ENCODE measurements around the gene FGD2.
A peak's percentile ranks its signal among the peaks of the same experiment; 100 is the strongest.

The FGD2 gene

DNA sequence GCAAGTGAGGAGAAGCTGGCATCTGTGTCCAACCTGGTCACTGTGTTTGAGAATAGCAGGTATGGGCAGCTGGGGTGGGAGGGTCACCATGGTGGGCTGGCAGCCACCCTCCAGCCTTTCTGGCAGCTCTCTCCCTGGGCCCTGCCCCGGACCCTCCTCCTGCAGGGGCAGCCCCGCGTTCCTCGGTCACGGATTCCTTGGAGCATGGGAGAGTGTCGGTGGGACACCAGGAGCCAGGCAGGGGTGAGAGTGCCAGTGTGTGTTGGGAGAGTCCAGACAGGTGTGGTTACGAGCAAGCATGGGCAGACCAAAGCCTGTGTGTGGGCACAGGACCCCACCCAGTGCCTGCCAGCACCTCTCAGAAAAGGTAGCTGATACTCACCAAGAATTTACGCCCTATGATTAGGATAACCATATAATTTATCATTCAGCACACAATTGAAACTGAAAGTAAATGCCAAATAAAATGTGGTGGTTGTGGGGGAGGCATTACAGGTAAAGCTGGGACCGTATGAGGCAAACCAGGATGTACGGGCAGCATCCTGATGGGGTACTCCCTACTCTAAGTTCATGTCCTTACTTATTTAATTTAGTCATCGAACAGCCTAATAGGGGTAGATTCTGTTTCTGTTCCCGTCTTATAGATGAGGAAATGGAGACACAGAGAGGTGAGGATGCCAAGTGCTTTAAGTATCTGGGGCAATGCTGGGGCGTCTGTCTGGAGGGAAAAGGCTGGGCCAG, 542 bp downstream of the FGD2 start (continued):
- TF ChIP-seq PRDM2 (tag by site-specific recombination; IDR thresholded peaks at IDR 0.05; ENCODE audit: borderline replicate concordance) (no peak), ZNF560 (tag by site-specific recombination; IDR thresholded peaks at IDR 0.05; ENCODE audit: borderline replicate concordance) (no peak)

GRCh38 chr6:37006793-37007339, 1.4 kb downstream of the FGD2 start:
- H3K4me3 ChIP-seq (ENCODE audit: low read depth, low read length) = no peak overlapping the region
- POLR2A ChIA-PET = interaction anchor here (0.5 to 1.8 kb wide), 5 partner anchors 9 to 132 kb away, joined by 3 to 20 read pairs (median 5); partner anchors contain the start of genes MTCH1 and PPIL1
- no peaks in the 10 kb centered on the region for H3K9me3 ChIP-seq (ENCODE audit: control insufficient read depth, insufficient read depth, low read depth, low read length)
- CTCF ChIA-PET = interaction anchor here (0.7 to 2.9 kb wide), 12 partner anchors 12 to 887 kb away, joined by 3 to 50 read pairs (median 4); no protein-coding TSS in a partner anchor
- no peaks in the 10 kb centered on the region for H3K4me1 ChIP-seq (ENCODE audit: control insufficient read depth, insufficient read depth, low read length)
- TF ChIP-seq ZNF366 (tag by site-specific recombination; conservative IDR thresholded peaks at IDR 0.05) = 0 out of 2 replicates have a peak, but pooled peaks have one; percentile 29
- no peak for TF ChIP-seq ZNF155 (tag by site-specific recombination; IDR thresholded peaks at IDR 0.05)
- peak; percentile 88 for TF ChIP-seq ZFHX2 (tag by site-specific recombination; conservative IDR thresholded peaks at IDR 0.05)
- peak; percentile 44 for TF ChIP-seq EGR2 (tag by site-specific recombination; IDR thresholded peaks at IDR 0.05; ENCODE audit: low read depth)
- no peak overlapping the region for H3K27ac ChIP-seq (ENCODE audit: extremely low read depth, low read depth, low read length)
- no peaks in the 10 kb centered on the region for H3K36me3 ChIP-seq (ENCODE audit: control insufficient read depth in 2 of 2, insufficient read depth in 1 of 2, low read length in 2 of 2)

DNA sequence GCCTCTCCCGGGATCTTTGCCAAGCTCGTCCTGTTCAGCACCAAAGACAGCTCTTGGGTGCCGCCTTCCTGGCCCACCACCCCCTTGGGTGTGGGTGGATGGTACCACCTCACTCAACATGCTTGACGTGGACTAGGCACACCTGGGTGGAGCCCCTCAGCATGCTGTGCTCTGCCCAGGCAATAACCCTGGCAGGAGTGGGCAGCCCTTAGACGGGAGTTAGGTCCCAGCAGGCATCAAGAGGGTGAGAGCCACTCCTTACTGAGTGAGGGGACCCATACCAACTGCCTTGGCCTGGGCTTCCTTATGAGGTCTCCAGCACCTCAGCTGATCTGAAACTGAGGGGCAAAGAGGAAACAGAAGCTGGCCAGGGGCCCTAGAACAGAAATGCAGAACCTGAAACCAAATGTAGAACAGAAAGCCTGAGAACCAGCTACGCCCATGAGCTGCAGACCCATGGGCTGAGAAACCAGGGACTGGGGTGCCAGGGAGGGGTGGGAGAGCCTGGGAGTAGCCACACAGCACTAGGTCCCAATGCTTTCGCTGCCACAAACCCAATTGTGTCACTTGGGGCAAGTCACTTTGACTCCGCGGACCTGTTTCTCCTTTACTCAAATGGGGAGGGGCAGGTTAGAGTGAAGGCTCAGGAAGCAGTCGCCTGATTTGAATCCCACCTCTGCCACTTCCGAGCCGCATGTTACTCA, 2.0 kb downstream of the FGD2 start:
- no peak overlapping the region for H3K27ac ChIP-seq (ENCODE audit: extremely low read depth, low read depth, low read length)
- H3K4me1 ChIP-seq (ENCODE audit: control insufficient read depth, insufficient read depth, low read length) = no peaks in the 10 kb centered on the region
- H3K4me3 ChIP-seq (ENCODE audit: low read depth, low read length) = no peak overlapping the region
- no peaks in the 10 kb centered on the region for H3K36me3 ChIP-seq (ENCODE audit: control insufficient read depth in 2 of 2, insufficient read depth in 1 of 2, low read length in 2 of 2)
- ChIA-PET POLR2A (interaction anchor here (0.9 to 1.8 kb wide), 4 partner anchors 9 to 133 kb away, joined by 3 to 20 read pairs (median 6); partner anchors contain the start of genes MTCH1 and PPIL1), CTCF (interaction anchor here (0.8 to 2.9 kb wide), 7 partner anchors 11 to 248 kb away, joined by 3 to 50 read pairs (median 7); no protein-coding TSS in a partner anchor)
- H3K9me3 ChIP-seq (ENCODE audit: control insufficient read depth, insufficient read depth, low read depth, low read length) = no peaks in the 10 kb centered on the region
- TF ChIP-seq ZFHX2 (tag by site-specific recombination; conservative IDR thresholded peaks at IDR 0.05) (peak; percentile 50; the same call in 1 of the 2 replicates), ZNF311 (tag by site-specific recombination; IDR thresholded peaks at IDR 0.05; ENCODE audit: borderline replicate concordance) (no peak), ZBTB21 (tag by site-specific recombination; IDR thresholded peaks at IDR 0.05) (no peak), ZNF24 (tag by site-specific recombination; IDR thresholded peaks at IDR 0.05) (no peak), ZXDB (tag by site-specific recombination; IDR thresholded peaks at IDR 0.05) (no peak), ZNF37A (tag by site-specific recombination; IDR thresholded peaks at IDR 0.05) (no peak), PRDM10 (tag by site-specific recombination; IDR thresholded peaks at IDR 0.05) (peak; percentile 83), ZBTB44 (tag by site-specific recombination; IDR thresholded peaks at IDR 0.05) (no peak), ZNF580 (tag by site-specific recombination; IDR thresholded peaks at IDR 0.05) (no peak), ZNF362 (tag by site-specific recombination; IDR thresholded peaks at IDR 0.05) (no peak), ZNF623 (tag by site-specific recombination; IDR thresholded peaks at IDR 0.05) (no peak), ZNF324 (tag by site-specific recombination; IDR thresholded peaks at IDR 0.05) (no peak)

Measured in HEK293 (cell line).